ENCODE results near the gene KATNB1.
"Not testable (repeated sequence)": the region's sequence is repeated elsewhere in the genome, so short reads cannot be mapped to it uniquely, and the experiment has no call there.

The KATNB1 gene

DNA sequence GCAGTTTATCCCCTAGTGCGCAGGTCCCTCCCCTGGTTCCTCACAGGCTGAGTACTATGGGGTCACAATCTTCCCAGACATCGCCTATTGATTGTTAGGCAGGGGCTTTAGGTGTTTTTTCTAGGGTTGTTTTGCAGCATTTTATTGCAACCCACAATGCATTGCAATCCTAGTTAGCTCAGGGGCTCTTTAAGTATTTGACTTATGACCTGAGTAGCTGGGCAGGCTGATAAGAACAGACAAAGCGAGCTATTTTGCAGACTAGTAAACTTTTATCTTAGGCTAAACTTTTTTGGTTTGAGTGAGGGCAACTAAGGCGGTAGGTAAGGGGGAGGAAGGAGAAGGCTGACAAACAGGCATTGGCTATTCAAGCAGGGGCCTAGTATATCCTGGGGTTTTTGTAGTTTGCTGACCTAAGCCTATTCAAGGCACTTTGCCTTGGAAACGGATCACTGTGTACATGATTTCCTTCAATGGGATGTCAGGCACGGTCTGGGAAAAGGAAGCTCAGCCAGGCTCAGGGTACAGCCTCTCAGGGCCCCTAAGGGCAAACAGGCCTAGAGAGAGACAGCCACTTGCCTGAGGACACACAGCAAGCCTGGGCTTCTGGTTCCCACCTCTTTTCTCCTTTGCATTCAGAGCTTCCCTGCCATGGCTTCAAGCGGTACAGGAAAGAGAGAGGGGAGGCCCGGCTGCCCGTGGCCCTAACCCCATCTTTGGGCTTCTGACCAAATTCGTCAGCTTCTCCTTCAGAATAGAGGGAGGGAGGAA lies 34.6 kb upstream of the KATNB1 start:
- no peak for FAIRE-seq
- DNase-seq (ENCODE audit: insufficient read length, low spot score), result no peak

GRCh38 chr16:57701759-57702371 lies 33.7 kb upstream of the KATNB1 start:
- no peak for DNase-seq (ENCODE audit: insufficient read length, low spot score)
- FAIRE-seq, result peak; percentile 52

GRCh38 chr16:57703416-57704010 lies 32.1 kb upstream of the KATNB1 start:
- FAIRE-seq (no peak), DNase-seq (ENCODE audit: insufficient read length, low spot score) (no peak)

- no peak for FAIRE-seq
Measured at GRCh38 chr16:57704011-57704904, 31.3 kb upstream of the KATNB1 start.

GRCh38 chr16:57704905-57705852 lies 30.4 kb upstream of the KATNB1 start:
- no peak for DNase-seq (ENCODE audit: insufficient read length, low spot score)
- FAIRE-seq, result peak; percentile 82

More at GRCh38 chr16:57704011-57704904, 31.3 kb upstream of the KATNB1 start:
- no peak for DNase-seq (ENCODE audit: insufficient read length, low spot score)

DNA sequence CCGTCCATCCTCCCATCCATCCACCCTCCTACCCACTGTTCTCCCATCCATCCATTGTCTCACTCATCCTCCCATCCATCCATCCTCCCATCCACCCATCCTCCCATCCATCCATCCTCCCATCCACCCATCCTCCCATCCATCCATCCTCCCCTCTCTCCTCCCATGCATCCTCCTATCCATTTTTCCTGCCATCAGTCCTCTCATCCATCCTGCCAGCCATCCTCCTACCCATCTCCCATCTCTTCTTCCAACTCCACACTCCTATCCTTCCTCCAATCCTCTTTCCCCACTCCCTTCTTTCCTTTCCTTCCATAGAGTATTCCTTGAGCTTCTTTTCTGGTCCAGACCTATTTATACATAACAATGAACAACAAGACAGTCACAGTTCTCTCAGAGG lies 28.9 kb upstream of the KATNB1 start:
- DNase-seq (ENCODE audit: insufficient read length, low spot score) (no peak), FAIRE-seq (peak; percentile 42)

DNA sequence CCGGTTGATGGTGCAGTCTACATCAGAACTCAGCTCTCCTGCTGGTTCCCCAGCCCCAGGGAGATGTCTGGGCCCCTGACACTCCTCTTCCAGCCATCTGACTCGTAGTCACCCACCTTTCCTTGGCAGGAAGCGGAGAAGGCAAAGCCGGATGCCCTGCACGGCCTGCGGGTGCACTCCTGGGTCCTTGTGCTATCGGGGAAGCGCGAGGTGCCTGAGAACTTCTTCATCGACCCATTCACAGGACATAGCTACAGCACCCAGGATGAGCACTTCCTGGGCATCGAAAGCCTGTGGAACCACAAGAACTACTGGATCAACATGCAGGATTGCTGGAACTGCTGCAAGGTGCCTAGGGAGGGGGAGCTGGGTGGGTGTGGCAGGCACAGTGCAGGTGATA lies 28.2 kb upstream of the KATNB1 start:
- FAIRE-seq (no peak), DNase-seq (ENCODE audit: insufficient read length, low spot score) (no peak)

DNA sequence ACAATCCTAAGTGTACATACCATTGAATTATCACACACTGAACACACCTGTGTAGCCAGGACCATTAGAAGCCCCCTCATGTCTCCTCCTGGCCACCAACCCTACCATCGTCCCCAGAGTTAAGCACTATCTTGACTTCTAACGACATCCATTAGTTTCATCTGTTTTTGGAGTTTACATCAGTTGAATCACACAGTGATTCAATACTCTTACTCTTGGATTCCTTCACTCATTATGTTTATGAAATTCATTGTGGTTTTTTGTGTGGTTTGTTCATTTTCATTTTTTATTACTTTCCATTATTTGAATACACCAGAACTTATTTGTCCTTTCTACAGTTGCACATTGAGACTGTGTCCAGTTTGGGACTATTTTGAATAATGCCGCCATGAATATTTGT lies 27.4 kb upstream of the KATNB1 start:
- DNase-seq (ENCODE audit: insufficient read length, low spot score) (no peak), FAIRE-seq (no peak)

GRCh38 chr16:57709663-57710062 lies 25.9 kb upstream of the KATNB1 start:
- FAIRE-seq, result no peak
- DNase-seq (ENCODE audit: insufficient read length, low spot score), result no peak

- DNase-seq (ENCODE audit: insufficient read length, low spot score) (no peak), FAIRE-seq (no peak)
Measured at GRCh38 chr16:57711346-57711745, 24.2 kb upstream of the KATNB1 start.

- FAIRE-seq, result no peak
Measured at GRCh38 chr16:57711993-57712392, 23.6 kb upstream of the KATNB1 start.

GRCh38 chr16:57712569-57712968 lies 23.0 kb upstream of the KATNB1 start:
- not testable (repeated sequence) for DNase-seq (ENCODE audit: insufficient read length, low spot score); FAIRE-seq

More at GRCh38 chr16:57711993-57712392, 23.6 kb upstream of the KATNB1 start:
- DNase-seq (ENCODE audit: insufficient read length, low spot score), result no peak

GRCh38 chr16:57713596-57713995 lies 22.0 kb upstream of the KATNB1 start:
- FAIRE-seq (peak; percentile 36), DNase-seq (ENCODE audit: insufficient read length, low spot score) (no peak)

GRCh38 chr16:57714047-57714446 lies 21.5 kb upstream of the KATNB1 start:
- FAIRE-seq (peak; percentile 13), DNase-seq (ENCODE audit: insufficient read length, low spot score) (no peak)

DNA sequence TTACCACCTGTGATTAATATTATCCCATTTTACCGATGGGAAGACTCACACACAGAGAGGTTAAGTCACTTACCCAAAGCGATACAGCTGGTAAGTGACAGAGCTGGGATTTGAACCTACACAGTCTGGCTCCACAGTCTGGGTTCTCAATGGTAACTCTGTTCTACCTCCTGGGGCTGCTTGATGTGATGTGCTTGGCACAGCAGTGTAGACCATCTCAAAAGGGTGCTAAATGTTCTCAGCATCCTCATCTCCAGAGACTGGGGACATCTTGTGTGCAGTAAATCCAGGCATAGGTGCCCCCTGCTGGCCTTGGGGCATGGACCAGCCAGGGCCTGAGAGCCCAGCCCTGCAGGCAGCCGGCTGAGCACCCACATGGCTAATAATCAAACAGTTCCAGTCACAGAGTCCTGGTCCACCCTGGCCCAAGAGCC lies 15.4 kb upstream of the KATNB1 start:
- FAIRE-seq (peak; percentile 84), DNase-seq (ENCODE audit: insufficient read length, low spot score) (peak; percentile 66)

DNA sequence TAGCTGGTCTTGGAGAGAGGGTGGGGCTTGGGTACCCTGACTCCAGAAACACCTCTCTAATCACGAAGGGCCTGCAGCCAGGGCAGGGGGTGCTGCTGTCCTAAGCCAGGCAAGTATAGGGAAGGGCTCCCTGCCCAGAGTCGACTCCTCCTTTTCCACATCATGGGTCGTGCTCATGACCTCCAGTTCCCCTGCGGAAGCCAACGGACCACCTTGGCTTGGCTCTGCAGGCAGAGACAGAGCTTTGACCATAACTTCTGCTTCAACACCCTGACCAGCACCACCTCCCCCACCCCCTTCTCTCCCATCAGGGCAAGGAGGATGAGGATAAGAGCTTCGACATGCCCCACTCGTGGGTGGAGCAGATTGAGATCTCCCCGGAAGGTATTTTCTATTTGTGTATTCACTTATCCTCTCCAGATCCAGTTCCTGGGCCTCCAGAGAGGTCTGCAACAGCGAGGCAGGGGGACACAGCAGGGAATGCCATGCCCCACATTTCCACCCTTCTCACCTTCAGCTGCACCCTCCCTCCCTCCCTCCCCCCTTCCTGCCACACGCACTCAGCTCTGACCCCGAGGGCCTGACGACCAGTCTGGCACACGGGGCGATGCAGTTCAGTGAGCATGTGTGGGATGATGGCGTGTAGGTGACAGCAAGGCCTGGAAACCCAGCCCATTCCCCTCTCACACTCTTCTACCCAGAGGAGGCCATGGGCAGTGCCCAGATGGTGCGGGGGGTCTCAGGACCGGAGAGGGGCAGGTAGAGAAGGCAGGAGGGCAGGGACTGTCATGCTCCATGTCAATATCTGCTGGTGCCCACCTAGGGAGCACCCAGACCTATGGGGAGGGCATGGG lies 14.0 kb upstream of the KATNB1 start:
- FAIRE-seq (peak; percentile 54), DNase-seq (ENCODE audit: insufficient read length, low spot score) (no peak)

GRCh38 chr16:57722210-57722499 lies 13.4 kb upstream of the KATNB1 start:
- FAIRE-seq (no peak), DNase-seq (ENCODE audit: insufficient read length, low spot score) (no peak)

DNA sequence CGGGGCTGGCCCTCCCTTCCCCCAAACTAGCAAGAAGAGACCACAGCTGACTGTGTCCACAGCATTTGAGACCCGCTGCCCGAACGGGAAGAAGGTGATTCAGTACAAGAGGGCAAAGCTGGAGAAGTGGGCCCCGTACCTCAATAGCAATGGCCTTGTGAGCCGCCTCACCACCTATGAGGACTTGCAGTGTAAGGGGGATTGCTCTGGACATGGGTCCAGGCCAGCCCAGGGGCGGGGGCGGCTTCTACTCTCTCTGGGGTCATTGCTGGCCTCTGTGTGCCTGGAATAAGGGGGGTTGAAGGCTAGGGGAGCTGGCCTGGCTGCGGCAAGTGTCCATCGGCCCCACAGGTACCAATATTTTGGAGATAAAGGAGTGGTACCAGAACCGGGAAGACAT lies 12.9 kb upstream of the KATNB1 start:
- no peak for FAIRE-seq
- no peak for DNase-seq (ENCODE audit: insufficient read length, low spot score)

- no peak for FAIRE-seq
- no peak for DNase-seq (ENCODE audit: insufficient read length, low spot score)
Measured at GRCh38 chr16:57723170-57723569, 12.4 kb upstream of the KATNB1 start.

Measured in HTR-8/SVneo (cell line).